ENCODE measurements around the gene ERC2.
A peak's percentile ranks its signal among the peaks of the same experiment; 100 is the strongest.

The ERC2 gene

GRCh38 chr3:55486101-55486856 lies 982.0 kb downstream of the ERC2 start:
- Mint-ChIP-seq H3K4me1 (peaks cover 13% of the 10 kb centered on the region), H3K36me3 (peaks cover 2% of the 10 kb centered on the region), H3K4me3 (peak overlapping the region; percentile 63), H3K27ac (no peak overlapping the region), H3K9me3 (no peaks in the 10 kb centered on the region), H3K27me3 (peaks cover 32% of the 10 kb centered on the region)
- ATAC-seq (ENCODE audit: low read depth), result no peak
- DNase-seq (ENCODE audit: low spot score in 2 of 2), result no peak

- Mint-ChIP-seq H3K36me3 (peaks cover 2% of the 10 kb centered on the region), H3K4me1 (peaks cover 13% of the 10 kb centered on the region), H3K9me3 (no peaks in the 10 kb centered on the region), H3K27me3 (peaks cover 36% of the 10 kb centered on the region), H3K4me3 (no peak overlapping the region), H3K27ac (no peak overlapping the region)
- ATAC-seq (ENCODE audit: low read depth) (no peak), DNase-seq (ENCODE audit: low spot score in 2 of 2) (no peak)
These were observed 983.2 kb downstream of the ERC2 start for GRCh38 chr3:55484801-55485791.

GRCh38 chr3:55484191-55484689 lies 984.0 kb downstream of the ERC2 start:
- peaks cover 13% of the 10 kb centered on the region for H3K4me1 Mint-ChIP-seq
- H3K4me3 Mint-ChIP-seq, result no peak overlapping the region
- DNase-seq (ENCODE audit: low spot score in 2 of 2), result no peak
- H3K27me3 Mint-ChIP-seq, result peaks cover 35% of the 10 kb centered on the region
- H3K9me3 Mint-ChIP-seq, result no peaks in the 10 kb centered on the region
- peaks cover 2% of the 10 kb centered on the region for H3K36me3 Mint-ChIP-seq
- no peak overlapping the region for H3K27ac Mint-ChIP-seq
- no peak for ATAC-seq (ENCODE audit: low read depth)

GRCh38 chr3:55483196-55484095 lies 984.8 kb downstream of the ERC2 start:
- DNase-seq (ENCODE audit: low spot score in 2 of 2) (no peak), ATAC-seq (ENCODE audit: low read depth) (no peak)
- H3K9me3 Mint-ChIP-seq, result no peaks in the 10 kb centered on the region
- no peak overlapping the region for H3K4me3 Mint-ChIP-seq
- H3K27me3 Mint-ChIP-seq, result peaks cover 30% of the 10 kb centered on the region
- H3K27ac Mint-ChIP-seq, result no peak overlapping the region
- peaks cover 9% of the 10 kb centered on the region for H3K4me1 Mint-ChIP-seq
- H3K36me3 Mint-ChIP-seq, result peaks cover 2% of the 10 kb centered on the region

GRCh38 chr3:55482496-55483195 lies 985.6 kb downstream of the ERC2 start:
- H3K4me3 Mint-ChIP-seq, result no peak overlapping the region
- peaks cover 9% of the 10 kb centered on the region for H3K4me1 Mint-ChIP-seq
- no peak for DNase-seq (ENCODE audit: low spot score in 2 of 2)
- no peaks in the 10 kb centered on the region for H3K9me3 Mint-ChIP-seq
- peaks cover 30% of the 10 kb centered on the region for H3K27me3 Mint-ChIP-seq
- H3K36me3 Mint-ChIP-seq, result peaks cover 2% of the 10 kb centered on the region
- ATAC-seq (ENCODE audit: low read depth), result no peak
- H3K27ac Mint-ChIP-seq, result no peak overlapping the region

GRCh38 chr3:55481744-55482495 lies 986.3 kb downstream of the ERC2 start:
- no peaks in the 10 kb centered on the region for H3K9me3 Mint-ChIP-seq
- peaks cover 9% of the 10 kb centered on the region for H3K4me1 Mint-ChIP-seq
- no peak overlapping the region for H3K27ac Mint-ChIP-seq
- ATAC-seq (ENCODE audit: low read depth) (no peak), DNase-seq (ENCODE audit: low spot score in 2 of 2) (no peak)
- no peak overlapping the region for H3K4me3 Mint-ChIP-seq
- peaks cover 30% of the 10 kb centered on the region for H3K27me3 Mint-ChIP-seq
- peaks cover 2% of the 10 kb centered on the region for H3K36me3 Mint-ChIP-seq

GRCh38 chr3:55480911-55481743 lies 987.1 kb downstream of the ERC2 start:
- Mint-ChIP-seq H3K9me3 (no peaks in the 10 kb centered on the region), H3K4me1 (peaks cover 6% of the 10 kb centered on the region), H3K27me3 (peaks cover 27% of the 10 kb centered on the region), H3K4me3 (no peak overlapping the region), H3K27ac (no peak overlapping the region), H3K36me3 (peaks cover 2% of the 10 kb centered on the region)
- ATAC-seq (ENCODE audit: low read depth) (no peak), DNase-seq (ENCODE audit: low spot score in 2 of 2) (no peak)

- no peak overlapping the region for H3K27ac Mint-ChIP-seq
- peaks cover 5% of the 10 kb centered on the region for H3K36me3 Mint-ChIP-seq
- peaks cover 3% of the 10 kb centered on the region for H3K9me3 Mint-ChIP-seq
- no peak overlapping the region for H3K4me3 Mint-ChIP-seq
- DNase-seq (ENCODE audit: low spot score in 2 of 2), result no peak
- no peak for ATAC-seq (ENCODE audit: low read depth)
- H3K4me1 Mint-ChIP-seq, result no peaks in the 10 kb centered on the region
- peaks cover 19% of the 10 kb centered on the region for H3K27me3 Mint-ChIP-seq
These were observed 990.7 kb downstream of the ERC2 start for GRCh38 chr3:55477306-55478303.

- Mint-ChIP-seq H3K4me1 (no peaks in the 10 kb centered on the region), H3K27ac (no peak overlapping the region), H3K9me3 (peaks cover 3% of the 10 kb centered on the region), H3K4me3 (no peak overlapping the region), H3K27me3 (peaks cover 18% of the 10 kb centered on the region), H3K36me3 (peaks cover 5% of the 10 kb centered on the region)
- ATAC-seq (ENCODE audit: low read depth) (no peak), DNase-seq (ENCODE audit: low spot score in 2 of 2) (no peak)
These were observed 991.8 kb downstream of the ERC2 start for GRCh38 chr3:55476515-55476914.

GRCh38 chr3:55474213-55474632 lies 994.0 kb downstream of the ERC2 start:
- ATAC-seq (ENCODE audit: low read depth) (no peak), DNase-seq (ENCODE audit: low spot score in 2 of 2) (no peak)
- Mint-ChIP-seq H3K9me3 (peaks cover 3% of the 10 kb centered on the region), H3K36me3 (peaks cover 3% of the 10 kb centered on the region), H3K27ac (no peak overlapping the region), H3K4me1 (no peaks in the 10 kb centered on the region), H3K4me3 (no peak overlapping the region), H3K27me3 (peaks cover 7% of the 10 kb centered on the region)

GRCh38 chr3:55473788-55474187 lies 994.5 kb downstream of the ERC2 start:
- Mint-ChIP-seq H3K9me3 (peaks cover 3% of the 10 kb centered on the region), H3K4me3 (no peak overlapping the region), H3K36me3 (peaks cover 3% of the 10 kb centered on the region), H3K27me3 (peaks cover 7% of the 10 kb centered on the region), H3K4me1 (no peaks in the 10 kb centered on the region), H3K27ac (no peak overlapping the region)
- no peak for DNase-seq (ENCODE audit: low spot score in 2 of 2)
- no peak for ATAC-seq (ENCODE audit: low read depth)
